ENCODE measurements around the gene C11orf16. TPM values are rescaled to one million over a fixed set of nuclear protein-coding genes. Genes with fewer than 3 reads are reported as not detected.
A peak's percentile ranks its signal among the peaks of the same experiment; 100 is the strongest.

Gene C11orf16
- polyA plus RNA-seq, 3 donors: not detected

- H3K4me1 Mint-ChIP-seq: peaks cover 4% of the 10 kb centered on the region
- no peak overlapping the region for H3K4me3 Mint-ChIP-seq
- TF ChIP-seq CTCF (IDR thresholded peaks at IDR 0.05): no peak
- Histone ChIP-seq H3K36me3 (replicated peaks in 1 of 2; ENCODE audit: control insufficient read depth in 1 of 2, insufficient read depth in 2 of 2, low read length in 2 of 2) (peaks cover 6 to 27% of the 10 kb centered on the region in 2 donors), H3K4me2 (replicated peaks; ENCODE audit: extremely low read depth, low read length, poor library complexity, severe bottlenecking) (no peak overlapping the region), H3K9me3 (replicated peaks in 1 of 2; ENCODE audit: control insufficient read depth in 1 of 2, insufficient read depth in 1 of 2, low read length in 2 of 2) (no peaks in the 10 kb centered on the region), H3K79me2 (ENCODE audit: insufficient read depth, low read length) (no peaks in the 10 kb centered on the region), H3K27me3 (ENCODE audit: control insufficient read depth in 2 of 2, insufficient read depth in 2 of 2, low read length in 2 of 2) (no peaks in the 10 kb centered on the region), H3K4me1 (ENCODE audit: control insufficient read depth in 1 of 2, insufficient read depth in 2 of 2, low read length in 2 of 2) (no peaks in the 10 kb centered on the region), H3K9ac (ENCODE audit: insufficient read depth, low read length, poor library complexity, severe bottlenecking) (no peak overlapping the region), H3K4me3 (replicated peaks in 1 of 3; ENCODE audit: low read depth in 2 of 3, low read length in 3 of 3) (no peak overlapping the region), H4K20me1 (ENCODE audit: insufficient read depth, low read length) (no peaks in the 10 kb centered on the region), H2AFZ (ENCODE audit: insufficient read depth, low read depth, low read length, poor library complexity, severe bottlenecking) (no peak overlapping the region), H3K27ac (ENCODE audit: low read depth in 1 of 2, low read length in 2 of 2) (no peak overlapping the region)
- H3K9me3 Mint-ChIP-seq: peaks cover 0 to 2% (median 0%) of the 10 kb centered on the region in 7 donors
- H3K36me3 Mint-ChIP-seq: peaks cover 13 to 32% of the 10 kb centered on the region in 2 donors
- H3K27ac Mint-ChIP-seq: peak overlapping the region in 2 of 7 donors; percentile 13 to 70
- intact Hi-C loops (cut with micrococcal nuclease): no loop called here
- 92% methylated on average over 5 of the region's 5 CpGs for WGBS (ENCODE audit: insufficient coverage)
- no peak for DNase-seq
- peaks cover 0 to 3% (median 0%) of the 10 kb centered on the region in 3 donors for H3K27me3 Mint-ChIP-seq (ENCODE audit: low read depth in 3 of 3)
Measured at GRCh38 chr11:8926236-8926635, 6.5 kb downstream of the C11orf16 start.

GRCh38 chr11:8925711-8926110 lies 7.0 kb downstream of the C11orf16 start:
- H3K9me3 ChIP-seq (replicated peaks in 1 of 2; ENCODE audit: control insufficient read depth in 1 of 2, insufficient read depth in 1 of 2, low read length in 2 of 2): no peaks in the 10 kb centered on the region
- H3K79me2 ChIP-seq (ENCODE audit: insufficient read depth, low read length): no peaks in the 10 kb centered on the region
- Mint-ChIP-seq H3K36me3 (peaks cover 13 to 34% of the 10 kb centered on the region in 2 donors), H3K4me1 (peaks cover 4% of the 10 kb centered on the region), H3K9me3 (peaks cover 0 to 2% (median 0%) of the 10 kb centered on the region in 7 donors), H3K4me3 (no peak overlapping the region), H3K27ac (no peak overlapping the region), H3K27me3 (ENCODE audit: low read depth in 3 of 3) (peaks cover 0 to 3% (median 0%) of the 10 kb centered on the region in 3 donors)
- no peak overlapping the region for H3K27ac ChIP-seq (ENCODE audit: low read depth in 1 of 2, low read length in 2 of 2)
- no peak overlapping the region for H3K4me2 ChIP-seq (replicated peaks; ENCODE audit: extremely low read depth, low read length, poor library complexity, severe bottlenecking)
- no peak overlapping the region for H3K9ac ChIP-seq (ENCODE audit: insufficient read depth, low read length, poor library complexity, severe bottlenecking)
- intact Hi-C loops (cut with micrococcal nuclease): no loop called here
- no peaks in the 10 kb centered on the region for H3K4me1 ChIP-seq (ENCODE audit: control insufficient read depth in 1 of 2, insufficient read depth in 2 of 2, low read length in 2 of 2)
- H3K4me3 ChIP-seq (replicated peaks in 1 of 3; ENCODE audit: low read depth in 2 of 3, low read length in 3 of 3): no peak overlapping the region
- peaks cover 6 to 32% of the 10 kb centered on the region in 2 donors for H3K36me3 ChIP-seq (replicated peaks in 1 of 2; ENCODE audit: control insufficient read depth in 1 of 2, insufficient read depth in 2 of 2, low read length in 2 of 2)
- no peaks in the 10 kb centered on the region for H4K20me1 ChIP-seq (ENCODE audit: insufficient read depth, low read length)
- H3K27me3 ChIP-seq (ENCODE audit: control insufficient read depth in 2 of 2, insufficient read depth in 2 of 2, low read length in 2 of 2): no peaks in the 10 kb centered on the region
- DNase-seq: no peak
- TF ChIP-seq CTCF (IDR thresholded peaks at IDR 0.05): no peak
- 93% methylated on average over 4 of the region's 5 CpGs for WGBS (ENCODE audit: insufficient coverage)
- H2AFZ ChIP-seq (ENCODE audit: insufficient read depth, low read depth, low read length, poor library complexity, severe bottlenecking): no peak overlapping the region
